ENCODE measurements around the gene LRRC70.

The LRRC70 gene

GRCh38 chr5:62575066-62575465, 3.6 kb upstream of the LRRC70 start:
- no peak for DNase-seq

- DNase-seq = no peak
Measured at GRCh38 chr5:62575489-62575888, 3.1 kb upstream of the LRRC70 start.

GRCh38 chr5:62576570-62577170, 1.9 kb upstream of the LRRC70 start:
- no peak for DNase-seq

GRCh38 chr5:62577488-62577887, 1.1 kb upstream of the LRRC70 start:
- DNase-seq = no peak

- DNase-seq = no peak
Measured at GRCh38 chr5:62579761-62580160, 1.1 kb downstream of the LRRC70 start.

GRCh38 chr5:62581836-62582597, 3.4 kb downstream of the LRRC70 start:
- no peak for DNase-seq

- DNase-seq = no peak
Measured at GRCh38 chr5:62584391-62584790, 5.8 kb downstream of the LRRC70 start.

- no peak for DNase-seq
Measured at GRCh38 chr5:62585306-62585705, 6.7 kb downstream of the LRRC70 start.

GRCh38 chr5:62585751-62586150, 7.1 kb downstream of the LRRC70 start:
- no peak for DNase-seq

- DNase-seq = no peak
Measured at GRCh38 chr5:62587737-62588136, 9.1 kb downstream of the LRRC70 start.

GRCh38 chr5:62588668-62589067, 10.0 kb downstream of the LRRC70 start:
- no peak for DNase-seq

- no peak for DNase-seq
Measured at GRCh38 chr5:62589504-62589903, 10.9 kb downstream of the LRRC70 start.

GRCh38 chr5:62590387-62590786, 11.8 kb downstream of the LRRC70 start:
- DNase-seq = no peak

- DNase-seq = no peak
Measured at GRCh38 chr5:62592558-62592957, 13.9 kb downstream of the LRRC70 start.

GRCh38 chr5:62593331-62593730, 14.7 kb downstream of the LRRC70 start:
- no peak for DNase-seq

- no peak for DNase-seq
Measured at GRCh38 chr5:62594364-62594984, 15.9 kb downstream of the LRRC70 start.

GRCh38 chr5:62596096-62596495, 17.5 kb downstream of the LRRC70 start:
- DNase-seq = no peak

- DNase-seq = no peak
Measured at GRCh38 chr5:62596691-62597090, 18.1 kb downstream of the LRRC70 start.

GRCh38 chr5:62597314-62597713, 18.7 kb downstream of the LRRC70 start:
- no peak for DNase-seq

- DNase-seq = no peak
Measured at GRCh38 chr5:62600560-62601252, 22.1 kb downstream of the LRRC70 start.

GRCh38 chr5:62603934-62604333, 25.3 kb downstream of the LRRC70 start:
- no peak for DNase-seq

- DNase-seq = no peak
Measured at GRCh38 chr5:62605638-62606037, 27.0 kb downstream of the LRRC70 start.

- no peak for DNase-seq
Measured at GRCh38 chr5:62606878-62607277, 28.3 kb downstream of the LRRC70 start.

GRCh38 chr5:62607615-62608014, 29.0 kb downstream of the LRRC70 start:
- DNase-seq = no peak
